SW480 (cell line): ENCODE data around the gene MMEL1.

Source experiments
- DNase-seq: peaks from one replicate; pipeline ENCODE4 v3.0.0-alpha.2; 2016; ENCODE audit warnings: low spot score

Gene MMEL1

DNA sequence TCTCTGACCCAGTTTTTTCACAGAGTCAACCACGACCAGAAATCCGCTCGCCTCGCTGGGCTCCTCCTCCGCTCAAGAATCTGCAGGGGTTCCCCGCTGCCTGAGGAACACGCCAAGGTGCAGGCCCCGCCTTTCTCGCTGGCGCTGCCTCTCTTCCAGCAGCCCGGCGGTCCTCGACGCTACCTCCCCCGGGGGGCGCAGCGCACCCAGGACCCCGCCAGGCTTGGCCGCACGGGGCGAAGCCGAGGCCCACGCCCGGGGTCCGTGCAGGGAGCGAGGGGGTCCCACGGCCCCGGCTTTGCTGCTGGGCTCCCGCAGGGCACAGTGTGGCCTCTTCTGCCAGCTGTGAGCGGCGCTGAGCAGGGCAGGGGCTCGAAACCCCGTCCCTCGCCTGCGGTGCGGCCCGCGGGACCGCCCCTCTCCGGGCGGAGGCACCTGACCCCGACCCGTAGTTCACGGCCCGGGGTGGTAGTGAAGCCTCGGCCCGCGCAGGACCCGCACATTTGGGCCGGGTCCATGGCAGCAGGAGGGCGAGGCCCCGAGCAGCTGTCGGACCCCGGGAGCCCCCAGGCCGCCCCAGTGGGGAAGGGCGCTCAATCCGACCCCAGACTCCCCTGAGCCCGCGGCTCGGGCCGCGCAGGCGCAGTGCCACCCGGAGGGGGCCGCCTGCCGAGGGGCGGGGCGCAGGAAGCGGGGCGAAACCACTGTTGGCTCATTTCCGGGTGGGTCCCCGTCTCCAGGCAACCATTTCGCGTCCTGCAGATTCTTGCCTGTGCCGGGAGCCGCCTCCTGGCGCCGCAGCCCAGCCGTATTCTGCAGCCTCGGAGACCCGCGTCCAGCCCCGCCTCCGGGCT lies 10.0 kb upstream of the MMEL1 start:
- peak; percentile 89 for DNase-seq

DNA sequence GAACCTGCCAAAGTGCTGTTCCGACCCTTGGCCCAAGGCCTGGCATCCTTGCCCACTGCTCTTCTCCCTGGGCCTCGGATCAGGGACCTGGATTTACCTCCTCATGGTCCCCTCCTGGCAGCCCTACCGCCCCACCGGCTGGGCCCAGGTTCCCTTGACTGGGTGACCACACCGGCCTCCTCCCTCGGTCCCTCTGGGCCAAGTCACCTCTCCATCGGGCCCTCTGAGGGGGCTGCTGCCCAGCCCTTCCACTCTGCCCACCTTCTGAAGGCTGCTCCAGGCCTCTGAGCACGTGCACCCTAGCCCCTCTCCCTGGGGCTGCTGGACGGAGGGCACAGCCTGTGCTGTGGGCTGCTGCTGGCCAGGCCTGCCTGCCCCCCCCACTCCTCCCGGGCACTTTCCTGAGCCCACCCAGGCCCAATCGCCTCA lies 9.3 kb upstream of the MMEL1 start:
- DNase-seq: no peak

DNA sequence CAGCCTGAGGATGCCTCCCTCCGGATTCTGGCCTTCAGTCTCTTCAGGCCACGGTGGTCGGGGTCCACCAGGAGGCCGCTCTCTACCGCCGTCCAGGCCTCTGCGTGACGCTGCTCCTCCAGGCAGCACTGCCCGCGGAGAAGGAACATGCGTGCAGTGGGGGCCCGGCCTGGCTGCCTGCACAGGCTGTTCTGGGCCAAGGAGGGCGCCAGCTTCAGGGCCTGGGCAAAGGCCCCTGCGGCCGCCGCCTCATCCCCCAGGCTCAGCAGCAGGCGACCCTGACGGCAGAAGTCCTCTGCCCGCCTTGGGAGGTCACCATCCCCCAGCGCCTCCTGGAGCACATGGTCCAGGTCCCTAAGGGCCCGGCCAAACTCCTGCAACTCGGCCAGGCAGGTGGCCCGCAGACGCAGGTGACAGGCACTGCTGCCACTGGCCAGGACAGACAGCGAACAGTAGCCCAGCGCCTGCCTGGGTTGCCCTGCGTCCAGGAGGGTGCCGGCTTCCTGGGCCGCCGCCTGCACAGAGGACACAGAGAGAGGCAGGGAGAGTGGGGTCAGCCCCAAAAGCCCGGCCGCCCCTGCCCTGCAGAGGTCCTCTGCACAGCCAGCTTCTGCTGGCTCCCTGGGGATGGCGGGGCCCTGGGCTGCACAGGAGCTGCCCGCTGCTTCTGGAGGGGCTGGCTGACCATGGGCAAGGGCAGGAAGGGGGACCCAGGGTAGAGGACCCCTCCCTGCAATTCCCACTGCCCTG lies 8.7 kb upstream of the MMEL1 start:
- DNase-seq: no peak

DNA sequence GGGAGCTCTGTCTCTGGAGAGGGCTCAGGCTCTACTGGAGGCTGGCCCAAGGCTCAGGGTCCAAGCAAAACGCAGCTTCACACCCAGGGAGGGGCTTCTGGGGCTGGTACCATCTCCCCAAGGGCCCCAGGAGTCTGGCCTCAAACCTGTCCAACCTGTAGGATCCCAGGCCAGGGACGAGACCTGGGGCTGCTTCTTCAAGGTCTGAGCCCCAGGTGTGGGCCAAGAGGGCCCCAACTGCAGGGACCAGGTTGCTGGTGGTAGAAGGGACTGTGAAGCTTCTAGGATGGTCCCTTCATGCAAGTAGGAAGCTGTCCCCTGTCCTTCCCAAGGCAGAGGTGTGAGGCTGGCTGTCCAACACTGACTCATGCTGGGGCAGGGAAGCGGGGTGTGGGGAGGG lies 7.8 kb upstream of the MMEL1 start:
- DNase-seq: no peak

DNA sequence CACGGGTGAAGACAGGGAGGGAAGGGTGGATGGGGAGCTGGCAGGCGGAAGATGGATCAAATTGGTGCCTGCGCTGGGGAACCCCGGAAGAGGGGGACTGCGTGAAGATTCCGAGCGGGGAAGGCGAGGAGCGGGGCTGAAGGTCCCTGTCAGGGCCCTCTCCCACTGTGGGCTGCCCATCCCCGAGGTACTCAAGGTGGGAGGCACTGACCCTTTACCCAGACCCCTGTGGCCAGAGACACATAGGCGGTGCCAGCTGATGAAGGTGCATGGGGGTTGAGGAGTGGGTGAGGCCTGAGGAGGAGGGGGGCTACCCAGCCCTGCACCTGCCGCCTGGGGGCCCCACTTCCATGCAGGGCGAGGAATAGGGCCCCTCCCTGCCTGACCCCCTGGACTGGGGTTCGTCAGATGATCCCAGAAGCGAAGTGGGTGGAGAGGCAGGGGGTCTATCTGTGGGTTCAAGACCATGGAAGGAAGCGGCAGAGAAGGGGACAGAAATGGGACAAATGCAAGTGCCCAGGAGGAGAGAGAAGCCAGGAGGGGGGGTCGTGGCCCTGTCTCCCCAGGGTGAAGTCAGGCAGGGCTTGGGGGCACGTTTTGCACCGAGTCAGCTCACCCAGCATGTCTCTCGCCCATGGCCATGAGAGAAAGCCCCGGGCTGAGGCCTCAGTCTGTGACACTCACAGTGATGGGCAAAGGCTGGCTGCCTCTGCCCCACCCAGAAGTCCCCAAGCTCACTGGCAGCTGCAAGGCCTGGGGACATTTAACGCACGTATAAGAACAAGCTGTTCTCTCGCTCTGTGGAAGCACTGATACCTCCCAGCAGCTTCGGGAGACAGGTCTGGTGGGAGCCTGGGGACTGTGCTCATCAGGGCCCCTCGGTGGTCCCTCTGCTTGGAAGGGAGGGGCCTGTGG lies 7.0 kb upstream of the MMEL1 start:
- DNase-seq: no peak

DNA sequence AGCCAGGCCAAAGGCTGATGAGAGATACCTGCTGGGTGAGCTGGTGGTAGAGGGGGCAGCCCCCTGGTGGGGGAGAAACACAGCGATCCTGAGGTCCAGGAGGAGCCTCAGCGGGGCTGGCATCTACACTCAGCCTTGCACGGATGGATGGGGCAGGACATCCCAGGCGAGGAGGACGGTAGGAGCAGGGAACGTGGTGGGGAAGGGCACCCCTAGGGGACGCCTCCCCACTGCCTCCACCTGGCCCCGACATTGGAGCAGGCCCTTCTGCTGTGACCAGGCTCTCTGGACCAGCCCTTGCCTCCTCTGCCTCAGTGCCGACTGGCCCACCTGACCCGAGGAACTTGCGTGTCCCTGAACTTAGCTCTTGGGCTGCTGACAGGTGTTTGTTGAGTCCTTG lies 6.4 kb upstream of the MMEL1 start:
- DNase-seq: no peak

DNA sequence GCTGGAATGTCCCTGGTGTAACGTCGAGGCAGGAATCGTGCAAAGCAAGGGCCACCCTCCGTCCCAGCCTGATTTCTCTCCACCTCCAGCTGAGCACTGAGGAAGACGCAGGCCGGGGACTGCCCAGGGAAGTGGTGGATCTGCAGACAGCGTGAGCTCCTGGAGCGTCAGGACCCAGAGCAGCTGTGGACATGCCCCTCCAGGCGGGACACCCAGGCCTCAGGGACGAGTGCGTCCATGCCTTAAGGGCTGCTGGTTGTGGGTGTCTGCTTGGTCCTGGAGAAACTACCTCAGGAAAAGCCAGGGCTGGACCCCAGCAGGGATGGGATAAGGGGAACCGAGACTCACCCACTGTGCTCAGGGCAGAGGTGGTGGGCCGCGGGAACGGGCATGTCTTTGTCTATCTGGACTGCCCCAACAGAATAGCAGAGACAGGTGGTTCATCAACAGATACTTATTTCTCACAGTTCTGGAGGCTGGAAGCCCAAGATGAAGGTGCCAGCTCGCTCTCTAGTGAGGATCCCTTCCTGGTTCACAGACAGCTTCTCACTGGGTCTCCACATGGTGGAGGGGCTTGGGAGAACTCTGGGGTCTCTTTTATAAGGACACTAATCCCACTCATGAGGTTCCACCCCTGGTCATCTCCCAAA lies 5.8 kb upstream of the MMEL1 start:
- no peak for DNase-seq

DNA sequence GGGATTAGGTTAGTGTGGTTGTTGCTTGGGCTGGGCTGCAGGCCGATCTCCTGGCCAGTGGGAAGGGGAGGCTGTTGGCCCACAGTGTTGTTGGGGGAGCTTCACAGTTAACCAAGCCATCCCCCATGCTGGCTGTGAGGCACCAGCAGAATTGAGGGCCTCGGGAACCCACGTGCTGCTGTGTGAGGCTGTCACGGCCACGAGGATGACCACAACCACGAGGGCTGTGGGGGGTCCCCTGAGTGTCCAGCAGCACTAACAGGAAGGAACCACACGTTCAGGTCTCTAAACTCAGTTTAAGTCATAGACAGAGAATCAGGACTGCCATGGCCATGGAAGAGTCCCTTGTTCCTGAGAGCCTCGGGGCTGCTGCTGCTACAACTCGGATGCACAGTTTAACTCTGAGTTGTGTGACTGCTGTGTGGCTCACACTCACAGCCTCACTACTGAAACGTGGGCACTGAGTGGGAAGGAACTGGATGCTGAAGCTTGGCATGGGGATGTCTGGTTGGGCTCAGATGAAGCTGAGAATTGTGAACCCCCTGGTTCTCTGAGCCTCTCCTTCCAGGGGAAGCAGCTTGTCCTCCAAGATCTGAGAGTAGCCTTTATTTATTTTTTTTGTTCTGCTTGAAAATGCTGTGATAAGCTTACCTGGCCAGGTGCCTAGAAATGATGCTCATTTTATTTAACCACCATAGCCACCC lies 4.8 kb upstream of the MMEL1 start:
- DNase-seq: no peak

DNA sequence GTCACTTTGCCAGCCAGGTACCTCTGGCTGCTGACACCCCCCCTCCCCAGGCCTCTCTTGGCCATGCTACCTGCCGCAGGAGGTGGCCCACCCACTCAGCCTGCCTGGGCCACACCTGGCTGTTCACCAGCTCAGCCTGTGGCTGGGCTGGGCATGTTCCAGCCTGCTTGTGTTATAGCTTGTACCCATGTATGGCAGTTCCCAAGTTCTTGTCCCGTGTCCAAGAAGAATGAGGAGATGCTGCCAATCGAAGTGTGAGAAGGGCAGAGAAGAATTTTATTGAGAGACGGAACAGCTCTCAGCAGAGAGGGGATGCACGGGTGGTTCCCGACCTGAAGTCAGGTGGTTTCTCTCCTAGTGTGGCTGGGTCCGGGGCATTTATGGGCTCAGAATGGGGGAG lies 3.9 kb upstream of the MMEL1 start:
- DNase-seq: no peak

DNA sequence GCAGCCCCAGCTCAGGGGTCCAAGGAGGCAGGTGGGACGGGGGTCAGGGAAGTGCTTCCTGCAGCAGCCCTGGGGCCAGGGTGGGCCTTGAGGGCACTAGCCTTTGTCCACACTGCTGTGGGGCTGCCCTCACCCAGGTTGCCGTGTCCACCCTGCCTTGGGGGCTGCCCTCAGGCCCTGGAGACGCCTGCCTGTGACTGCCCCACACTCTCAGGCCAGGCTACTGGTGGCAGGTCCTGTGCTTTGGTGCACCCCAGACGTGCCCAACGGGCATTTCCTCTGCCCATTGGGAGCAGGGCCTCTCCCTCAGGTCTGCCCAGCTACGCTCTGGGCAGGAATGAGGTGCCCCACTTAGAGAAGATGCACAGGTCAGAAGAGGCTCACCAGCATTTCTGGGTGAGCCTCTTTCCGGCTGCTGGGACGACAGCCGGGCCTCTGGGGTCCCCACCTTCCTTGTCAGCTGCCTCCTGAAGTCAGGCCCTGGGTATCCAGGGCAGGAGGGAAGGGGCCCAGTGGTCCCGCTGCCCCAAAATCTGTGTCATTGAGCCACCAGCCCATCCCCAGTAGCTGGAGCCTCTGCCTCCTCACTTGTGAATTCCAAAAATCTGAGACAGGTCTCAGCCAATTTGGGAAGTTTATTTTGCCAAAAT lies 2.7 kb upstream of the MMEL1 start:
- no peak for DNase-seq

DNA sequence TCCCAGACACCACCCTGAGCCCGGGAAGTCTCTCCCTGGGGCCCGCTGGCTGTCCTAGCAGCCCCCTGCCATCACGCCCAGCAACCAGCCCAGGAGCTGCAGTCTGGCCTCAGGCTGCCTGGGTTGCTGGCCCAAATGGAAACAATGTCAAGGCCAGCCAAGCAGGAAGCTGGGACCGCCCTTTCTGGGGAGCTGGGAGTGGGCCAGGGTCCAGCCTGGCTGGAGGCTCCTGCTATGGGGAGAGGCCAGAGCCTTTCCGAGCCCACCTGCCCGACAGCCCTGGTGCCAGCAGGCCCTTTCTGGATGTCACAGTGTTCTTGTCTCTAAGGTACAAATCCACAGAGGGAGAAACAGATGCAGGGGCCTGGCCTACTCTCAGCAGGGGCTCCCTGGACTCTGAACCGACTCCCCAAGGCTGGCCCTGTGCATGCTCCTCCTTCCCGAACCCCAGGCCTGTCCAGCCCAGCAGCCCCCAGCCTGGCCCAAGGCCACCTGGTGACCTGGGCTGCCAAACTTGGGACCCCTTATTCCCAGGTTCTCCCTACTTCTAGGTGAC lies 1.2 kb upstream of the MMEL1 start:
- no peak for DNase-seq

DNA sequence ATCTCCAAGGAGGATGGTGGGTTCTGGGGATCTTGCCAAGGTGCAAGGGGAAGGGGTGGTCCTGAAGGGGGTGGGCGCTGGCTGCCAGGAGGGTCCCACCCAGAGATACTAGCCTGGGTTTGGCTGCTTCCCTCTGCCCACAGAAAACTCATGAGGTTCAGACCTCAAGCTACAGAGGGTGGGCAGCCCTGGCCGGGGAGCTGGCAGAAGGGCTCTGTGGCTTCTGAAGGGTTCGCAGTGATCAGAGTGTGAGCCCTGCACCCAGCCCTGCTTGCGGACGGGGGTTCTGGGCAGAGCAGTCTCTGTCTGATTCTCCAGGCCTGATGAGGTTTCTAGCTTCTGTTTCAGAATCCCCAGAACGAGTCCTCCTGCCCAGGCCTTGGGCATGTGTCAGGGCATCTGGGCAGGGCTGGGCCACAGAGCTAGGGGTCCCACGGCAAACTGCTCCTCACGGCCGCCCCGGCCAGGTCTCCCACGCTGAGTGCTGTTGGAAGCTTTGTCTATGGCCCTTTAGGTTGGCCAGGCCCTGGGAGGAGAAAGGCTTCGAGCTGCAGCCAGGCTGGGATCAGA lies 635 bp upstream of the MMEL1 start:
- no peak for DNase-seq

DNA sequence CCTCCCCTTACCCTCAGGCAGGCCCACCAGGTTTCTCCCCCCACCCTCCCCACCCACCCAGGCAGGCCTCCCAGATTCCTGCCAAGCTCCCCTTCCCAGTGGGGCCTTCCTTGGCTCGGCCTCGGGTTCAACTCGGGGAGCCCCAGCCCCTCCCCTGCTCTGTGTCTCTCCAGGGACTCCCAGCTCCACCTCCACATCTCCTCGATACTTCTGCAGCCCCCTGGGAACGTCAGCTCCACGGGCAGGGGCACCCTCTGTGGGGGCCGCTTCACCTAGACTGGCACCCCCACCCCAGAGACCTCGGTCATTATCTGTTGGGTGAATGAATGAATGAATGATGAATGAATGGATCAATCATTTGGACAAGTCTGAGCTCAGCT lies 775 bp downstream of the MMEL1 start:
- DNase-seq: no peak

DNA sequence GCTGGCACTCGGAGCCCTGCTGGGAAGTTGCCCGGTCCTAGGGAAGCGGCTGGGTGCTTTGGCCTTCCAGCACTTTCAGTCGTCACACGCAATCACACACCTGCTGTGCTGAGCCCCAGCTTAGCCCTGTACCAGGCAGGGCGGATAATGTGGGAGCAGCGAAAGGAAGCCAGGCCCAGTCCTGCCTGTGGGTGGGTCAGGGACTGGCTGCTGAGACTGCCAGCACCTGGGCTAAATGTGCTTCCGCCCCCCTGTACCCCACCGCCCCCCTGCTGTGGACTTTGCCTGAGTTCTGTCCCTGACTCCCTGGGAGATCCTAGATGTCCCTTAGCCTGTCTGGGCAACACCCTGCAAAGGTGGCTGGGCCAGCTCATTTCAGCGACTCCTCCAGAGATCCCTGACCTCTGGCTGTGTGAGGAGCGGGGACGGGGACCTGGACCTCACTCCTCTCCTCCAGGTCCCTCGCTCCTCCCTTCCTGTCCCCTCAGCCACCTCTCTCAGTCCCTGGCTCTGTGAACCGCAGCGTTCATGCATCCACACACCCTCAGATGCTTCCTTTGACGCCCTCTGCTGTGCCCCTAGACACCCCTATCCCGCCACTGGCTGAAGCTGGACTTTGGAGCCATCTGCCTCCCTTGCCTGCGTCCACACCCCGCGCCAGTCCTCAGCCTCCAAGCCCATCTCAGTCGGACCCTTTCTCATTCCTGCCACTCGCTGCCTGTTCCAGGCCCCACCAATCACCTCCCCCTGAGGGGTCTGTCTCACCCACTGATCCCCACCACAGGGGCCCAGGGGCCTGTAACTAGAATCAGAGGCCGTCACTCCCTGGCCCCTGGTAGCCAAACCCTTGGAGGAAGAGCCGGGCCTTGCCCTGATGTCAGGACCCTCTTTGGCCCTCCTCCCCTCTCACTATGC lies 1.4 kb downstream of the MMEL1 start:
- peak; percentile 56 for DNase-seq

DNA sequence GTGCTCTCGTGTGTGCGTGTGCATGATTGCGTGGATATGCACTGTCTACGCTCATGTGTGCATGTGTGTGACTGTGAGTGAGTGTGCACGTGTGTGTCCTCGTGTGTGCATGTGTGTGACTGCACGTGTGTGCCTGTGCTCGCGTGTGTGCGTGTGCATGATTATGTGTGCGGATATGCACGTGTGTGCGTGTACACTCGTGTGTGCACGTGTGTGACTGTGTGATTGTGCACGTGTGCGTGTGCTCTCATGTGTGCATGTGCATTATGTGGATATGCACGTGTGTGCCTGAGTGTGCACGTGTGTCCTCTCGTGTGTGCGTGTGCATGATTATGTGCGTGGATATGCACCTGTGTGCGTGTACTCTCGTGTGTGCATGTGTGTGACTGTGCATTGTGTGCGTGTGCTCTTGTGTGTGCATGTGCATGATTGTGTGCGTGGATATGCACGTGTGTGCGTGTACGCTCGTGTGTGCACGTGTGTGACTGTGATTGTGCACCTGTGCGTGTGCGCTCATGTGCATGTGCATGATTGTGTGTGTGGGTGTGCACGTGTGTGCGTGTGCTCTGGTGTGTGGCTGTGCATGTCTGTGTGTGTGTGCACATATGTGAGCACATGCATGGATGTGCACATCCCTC lies 2.2 kb downstream of the MMEL1 start:
- DNase-seq: no peak

DNA sequence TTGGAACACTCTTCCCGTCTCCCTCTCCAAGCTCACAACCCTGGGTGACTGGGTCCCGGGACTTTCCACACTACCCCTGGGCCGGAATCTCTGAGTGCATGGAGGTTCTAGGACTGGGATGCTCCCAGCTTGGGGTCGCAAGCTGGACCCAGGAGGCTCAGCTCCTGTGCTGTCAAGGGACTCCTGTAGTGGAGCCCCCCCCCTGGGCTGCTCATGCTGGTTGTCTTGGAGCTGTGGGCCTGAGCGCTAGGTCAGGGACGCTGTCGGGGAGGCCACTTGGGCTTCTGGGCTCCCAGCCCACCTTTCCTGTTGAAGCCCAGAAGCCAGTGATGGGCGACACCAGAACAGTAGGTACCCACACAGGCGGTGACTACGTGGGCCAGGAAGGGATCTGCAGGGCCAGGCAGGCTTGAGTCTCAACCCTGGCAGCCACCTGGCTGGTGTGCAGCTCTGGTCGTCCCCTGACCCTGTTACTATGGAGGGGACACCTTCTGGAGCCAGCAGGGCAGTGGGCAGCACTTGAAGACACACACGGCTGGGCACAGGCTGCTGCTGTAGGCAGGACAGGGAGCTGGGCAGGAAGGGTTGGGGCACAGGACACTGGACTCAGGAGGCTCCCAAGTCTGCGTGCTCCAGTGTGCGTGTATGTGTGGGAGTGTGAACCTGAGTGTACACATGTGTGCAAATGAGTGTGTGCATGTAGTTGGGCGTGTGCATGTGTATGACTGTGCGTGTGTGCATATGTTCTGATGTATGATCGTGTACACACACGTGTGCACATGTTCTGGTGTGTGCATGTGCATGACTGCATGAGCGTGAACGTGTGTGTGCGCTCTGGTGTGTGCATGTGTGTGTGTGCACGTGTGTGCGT lies 3.0 kb downstream of the MMEL1 start:
- no peak for DNase-seq

DNA sequence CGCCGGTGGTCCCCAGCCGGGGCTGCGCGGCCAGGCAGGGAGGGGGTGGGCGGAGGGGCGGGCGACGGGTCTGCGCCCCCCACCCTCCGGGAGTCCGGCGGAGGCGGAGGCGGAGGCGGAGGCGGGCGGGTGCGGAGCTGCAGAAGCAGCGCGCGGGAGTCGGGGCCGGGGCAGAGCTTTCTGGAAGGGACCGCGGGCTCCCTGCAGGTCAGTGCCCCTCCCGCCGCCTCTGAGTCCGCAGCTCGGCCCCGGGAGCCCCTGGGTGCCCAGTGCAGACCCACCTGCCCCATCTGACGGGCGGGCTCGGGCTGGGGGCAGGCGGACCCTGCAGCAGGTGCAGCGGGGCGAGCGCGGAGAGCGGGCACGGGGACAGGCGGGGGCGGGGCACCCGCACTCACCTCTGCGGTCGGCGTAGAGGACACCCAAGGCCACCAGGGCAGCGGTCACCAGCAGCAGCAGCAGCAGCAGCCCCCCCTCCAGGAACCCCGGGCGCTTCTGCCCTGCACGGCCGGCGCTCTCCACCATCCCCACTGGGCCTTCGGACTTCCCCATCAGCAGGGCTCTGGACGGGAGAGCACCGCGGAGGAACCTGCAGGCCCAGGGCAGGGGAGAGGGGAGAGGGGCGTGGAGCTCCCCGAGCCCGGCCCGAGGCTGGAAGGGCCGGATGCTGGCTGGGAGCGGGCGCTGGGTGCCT lies 3.7 kb downstream of the MMEL1 start:
- DNase-seq: no peak
